ENCODE data around the gene CADM1.

The CADM1 gene

DNA sequence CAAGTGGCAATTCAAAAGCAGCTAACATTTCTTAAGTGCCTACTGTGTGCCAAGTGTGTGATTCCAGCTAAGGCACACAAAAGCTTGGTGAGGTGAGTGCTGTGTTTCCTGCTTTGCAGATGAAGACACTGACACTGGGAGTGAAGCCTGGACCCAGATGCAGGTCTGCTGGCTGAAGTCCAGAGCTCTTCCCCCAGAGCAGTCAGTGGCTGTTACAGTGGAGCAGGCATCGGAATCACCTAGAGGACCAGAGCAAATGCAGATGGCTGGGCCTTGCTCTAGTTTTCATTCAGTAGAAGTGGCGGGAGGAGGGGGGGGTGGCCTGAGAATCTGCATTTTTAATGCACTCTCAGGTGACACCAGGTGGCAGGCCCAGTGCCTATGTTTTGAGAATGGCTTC lies 342.3 kb downstream of the CADM1 start:
- no peaks in the 10 kb centered on the region for H3K4me1 ChIP-seq (ENCODE audit: low read depth, poor library complexity, severe bottlenecking)
- H3K79me2 ChIP-seq (ENCODE audit: insufficient read depth, low read depth), result no peaks in the 10 kb centered on the region
- no peak overlapping the region for H3K4me2 ChIP-seq
- TF ChIP-seq, protein P1, sequence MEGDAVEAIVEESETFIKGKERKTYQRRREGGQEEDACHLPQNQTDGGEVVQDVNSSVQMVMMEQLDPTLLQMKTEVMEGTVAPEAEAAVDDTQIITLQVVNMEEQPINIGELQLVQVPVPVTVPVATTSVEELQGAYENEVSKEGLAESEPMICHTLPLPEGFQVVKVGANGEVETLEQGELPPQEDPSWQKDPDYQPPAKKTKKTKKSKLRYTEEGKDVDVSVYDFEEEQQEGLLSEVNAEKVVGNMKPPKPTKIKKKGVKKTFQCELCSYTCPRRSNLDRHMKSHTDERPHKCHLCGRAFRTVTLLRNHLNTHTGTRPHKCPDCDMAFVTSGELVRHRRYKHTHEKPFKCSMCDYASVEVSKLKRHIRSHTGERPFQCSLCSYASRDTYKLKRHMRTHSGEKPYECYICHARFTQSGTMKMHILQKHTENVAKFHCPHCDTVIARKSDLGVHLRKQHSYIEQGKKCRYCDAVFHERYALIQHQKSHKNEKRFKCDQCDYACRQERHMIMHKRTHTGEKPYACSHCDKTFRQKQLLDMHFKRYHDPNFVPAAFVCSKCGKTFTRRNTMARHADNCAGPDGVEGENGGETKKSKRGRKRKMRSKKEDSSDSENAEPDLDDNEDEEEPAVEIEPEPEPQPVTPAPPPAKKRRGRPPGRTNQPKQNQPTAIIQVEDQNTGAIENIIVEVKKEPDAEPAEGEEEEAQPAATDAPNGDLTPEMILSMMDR (conservative IDR thresholded peaks at IDR 0.05; ENCODE audit: low read depth, low read length), result no peak
- H3K36me3 ChIP-seq (ENCODE audit: insufficient read depth), result no peaks in the 10 kb centered on the region
- H3K27me3 ChIP-seq (ENCODE audit: insufficient read depth, low read depth), result no peaks in the 10 kb centered on the region
- no peak overlapping the region for H3K4me3 ChIP-seq (IDR thresholded peaks at IDR 0.05; ENCODE audit: insufficient read depth, low read depth, low read length)
- no peak overlapping the region for H3K27ac ChIP-seq
- no peaks in the 10 kb centered on the region for H4K20me1 ChIP-seq (ENCODE audit: insufficient read depth)
- H3K9ac ChIP-seq, result no peak overlapping the region
- no peak overlapping the region for H2AFZ ChIP-seq (ENCODE audit: low read depth)

DNA sequence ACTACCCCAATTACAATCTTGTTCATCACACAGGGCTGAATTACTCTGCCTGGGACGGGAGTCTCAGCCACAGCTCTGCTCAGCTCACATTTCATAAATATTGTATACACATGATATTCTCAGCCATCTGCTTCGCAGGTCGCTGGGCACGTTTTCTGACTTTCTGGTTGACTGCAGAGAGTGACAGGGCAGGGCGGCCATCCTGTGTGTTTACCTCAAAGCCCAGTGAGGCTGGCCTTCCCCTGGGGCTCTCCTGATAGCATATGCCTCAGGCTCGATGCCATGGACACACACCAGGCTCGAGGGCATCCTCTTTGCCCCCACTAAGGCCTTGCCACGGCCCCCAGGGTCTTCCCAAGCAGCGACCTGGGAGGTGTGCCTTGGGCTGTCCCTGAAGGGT lies 345.0 kb downstream of the CADM1 start:
- H2AFZ ChIP-seq (ENCODE audit: low read depth), result no peak overlapping the region
- H3K79me2 ChIP-seq (ENCODE audit: insufficient read depth, low read depth), result no peaks in the 10 kb centered on the region
- TF ChIP-seq, protein P1 (conservative IDR thresholded peaks at IDR 0.05; ENCODE audit: low read depth, low read length), result no peak
- no peak overlapping the region for H3K4me2 ChIP-seq
- no peaks in the 10 kb centered on the region for H4K20me1 ChIP-seq (ENCODE audit: insufficient read depth)
- H3K4me1 ChIP-seq (ENCODE audit: low read depth, poor library complexity, severe bottlenecking), result no peaks in the 10 kb centered on the region
- H3K27ac ChIP-seq, result no peak overlapping the region
- H3K36me3 ChIP-seq (ENCODE audit: insufficient read depth), result no peaks in the 10 kb centered on the region
- no peak overlapping the region for H3K9ac ChIP-seq
- H3K27me3 ChIP-seq (ENCODE audit: insufficient read depth, low read depth), result no peaks in the 10 kb centered on the region
- H3K4me3 ChIP-seq (IDR thresholded peaks at IDR 0.05; ENCODE audit: insufficient read depth, low read depth, low read length), result no peak overlapping the region

DNA sequence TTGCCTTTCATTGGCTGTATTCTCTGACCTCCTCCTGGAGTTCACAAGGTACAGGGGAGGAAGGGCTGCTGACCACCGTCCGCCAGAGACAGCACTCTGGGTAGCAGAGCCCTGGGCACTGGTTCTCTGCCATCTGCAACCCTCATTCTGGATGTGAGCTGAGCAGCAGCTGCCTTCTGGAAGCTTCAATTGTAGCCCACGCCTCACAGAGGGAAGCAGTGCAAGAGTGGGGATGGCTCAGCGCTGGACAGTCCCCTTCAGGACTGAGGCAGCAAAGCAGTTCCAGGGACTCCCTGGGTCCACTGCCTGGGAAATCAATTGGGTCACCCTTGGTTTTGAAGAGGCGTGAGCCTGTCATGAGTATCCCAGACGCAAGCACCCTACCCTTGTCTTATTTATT lies 346.2 kb downstream of the CADM1 start:
- Histone ChIP-seq H3K4me1 (ENCODE audit: low read depth, poor library complexity, severe bottlenecking) (no peaks in the 10 kb centered on the region), H3K27me3 (ENCODE audit: insufficient read depth, low read depth) (no peaks in the 10 kb centered on the region), H3K4me3 (IDR thresholded peaks at IDR 0.05; ENCODE audit: insufficient read depth, low read depth, low read length) (no peak overlapping the region), H3K9ac (no peak overlapping the region), H3K79me2 (ENCODE audit: insufficient read depth, low read depth) (no peaks in the 10 kb centered on the region), H3K36me3 (ENCODE audit: insufficient read depth) (no peaks in the 10 kb centered on the region), H3K4me2 (no peak overlapping the region), H2AFZ (ENCODE audit: low read depth) (no peak overlapping the region), H3K27ac (no peak overlapping the region), H4K20me1 (ENCODE audit: insufficient read depth) (no peaks in the 10 kb centered on the region)
- TF ChIP-seq, protein P1 (conservative IDR thresholded peaks at IDR 0.05; ENCODE audit: low read depth, low read length), result no peak

DNA sequence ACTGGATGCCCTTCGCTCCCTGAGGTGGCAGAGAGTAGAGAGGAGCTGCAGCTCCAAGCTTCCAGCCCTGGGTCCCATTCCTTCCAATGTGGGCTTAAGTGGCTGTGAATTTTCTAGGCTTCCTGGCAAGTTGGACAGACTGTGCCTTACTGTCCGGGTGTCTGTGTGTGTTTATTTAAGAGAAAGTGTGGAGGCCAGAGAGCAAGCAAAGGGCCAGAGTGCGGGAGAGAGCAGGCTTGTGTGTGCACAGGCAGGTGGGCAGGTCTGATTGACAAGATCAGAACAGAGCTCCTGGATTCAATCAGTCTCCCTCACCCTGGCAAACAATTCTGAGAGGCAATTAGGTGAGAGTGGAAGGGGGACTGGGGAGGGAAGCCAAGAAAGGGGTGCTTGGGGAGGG lies 347.0 kb downstream of the CADM1 start:
- no peaks in the 10 kb centered on the region for H3K79me2 ChIP-seq (ENCODE audit: insufficient read depth, low read depth)
- H4K20me1 ChIP-seq (ENCODE audit: insufficient read depth), result no peaks in the 10 kb centered on the region
- no peak overlapping the region for H3K4me2 ChIP-seq
- H2AFZ ChIP-seq (ENCODE audit: low read depth), result no peak overlapping the region
- H3K9ac ChIP-seq, result no peak overlapping the region
- no peak overlapping the region for H3K4me3 ChIP-seq (IDR thresholded peaks at IDR 0.05; ENCODE audit: insufficient read depth, low read depth, low read length)
- no peaks in the 10 kb centered on the region for H3K27me3 ChIP-seq (ENCODE audit: insufficient read depth, low read depth)
- TF ChIP-seq, protein P1 (conservative IDR thresholded peaks at IDR 0.05; ENCODE audit: low read depth, low read length), result no peak
- no peaks in the 10 kb centered on the region for H3K36me3 ChIP-seq (ENCODE audit: insufficient read depth)
- no peak overlapping the region for H3K27ac ChIP-seq
- H3K4me1 ChIP-seq (ENCODE audit: low read depth, poor library complexity, severe bottlenecking), result no peaks in the 10 kb centered on the region

DNA sequence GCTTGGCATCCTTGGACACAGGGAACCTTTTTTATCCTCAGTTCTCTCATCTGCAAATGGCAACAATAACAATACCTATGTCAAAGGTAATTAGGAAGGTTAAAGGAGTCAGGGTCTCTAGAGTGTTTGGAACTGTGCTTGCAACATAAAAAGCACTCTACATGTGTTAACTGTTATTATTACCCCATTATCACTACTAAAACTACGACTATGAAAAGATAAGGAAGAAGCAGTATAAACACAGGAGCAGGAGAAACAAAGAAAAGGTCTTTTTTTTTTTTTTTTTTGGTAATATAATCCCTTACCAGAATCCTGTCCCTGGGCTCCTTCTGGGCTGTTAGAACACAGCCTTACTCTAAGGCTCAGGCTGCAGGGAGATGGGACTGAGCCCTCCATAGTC lies 348.2 kb downstream of the CADM1 start:
- no peaks in the 10 kb centered on the region for H3K27me3 ChIP-seq (ENCODE audit: insufficient read depth, low read depth)
- H2AFZ ChIP-seq (ENCODE audit: low read depth), result no peak overlapping the region
- no peak overlapping the region for H3K4me3 ChIP-seq (IDR thresholded peaks at IDR 0.05; ENCODE audit: insufficient read depth, low read depth, low read length)
- no peaks in the 10 kb centered on the region for H4K20me1 ChIP-seq (ENCODE audit: insufficient read depth)
- H3K4me2 ChIP-seq, result no peak overlapping the region
- H3K79me2 ChIP-seq (ENCODE audit: insufficient read depth, low read depth), result no peaks in the 10 kb centered on the region
- TF ChIP-seq, protein P1 (conservative IDR thresholded peaks at IDR 0.05; ENCODE audit: low read depth, low read length), result no peak
- H3K27ac ChIP-seq, result no peak overlapping the region
- no peak overlapping the region for H3K9ac ChIP-seq
- no peaks in the 10 kb centered on the region for H3K4me1 ChIP-seq (ENCODE audit: low read depth, poor library complexity, severe bottlenecking)
- no peaks in the 10 kb centered on the region for H3K36me3 ChIP-seq (ENCODE audit: insufficient read depth)
